C4-2B (cell line): ENCODE data around the gene CD96.

Source experiments
- H3K27ac ChIP-seq: fragments of 450-650 bp; 2 replicates; pipeline ENCODE4 v1.5.1; 2017
- ZFX ChIP-seq: fragments of 450-650 bp; IDR thresholded peaks from 2 replicates; pipeline ENCODE4 v1.6.1; 2017
- TF ChIP-seq, protein P1 (sequence below): fragments of 450-650 bp; conservative IDR thresholded peaks from 2 replicates; pipeline ENCODE4 v1.5.1; 2017; ENCODE audit warnings: mild to moderate bottlenecking

CD96 gene

DNA sequence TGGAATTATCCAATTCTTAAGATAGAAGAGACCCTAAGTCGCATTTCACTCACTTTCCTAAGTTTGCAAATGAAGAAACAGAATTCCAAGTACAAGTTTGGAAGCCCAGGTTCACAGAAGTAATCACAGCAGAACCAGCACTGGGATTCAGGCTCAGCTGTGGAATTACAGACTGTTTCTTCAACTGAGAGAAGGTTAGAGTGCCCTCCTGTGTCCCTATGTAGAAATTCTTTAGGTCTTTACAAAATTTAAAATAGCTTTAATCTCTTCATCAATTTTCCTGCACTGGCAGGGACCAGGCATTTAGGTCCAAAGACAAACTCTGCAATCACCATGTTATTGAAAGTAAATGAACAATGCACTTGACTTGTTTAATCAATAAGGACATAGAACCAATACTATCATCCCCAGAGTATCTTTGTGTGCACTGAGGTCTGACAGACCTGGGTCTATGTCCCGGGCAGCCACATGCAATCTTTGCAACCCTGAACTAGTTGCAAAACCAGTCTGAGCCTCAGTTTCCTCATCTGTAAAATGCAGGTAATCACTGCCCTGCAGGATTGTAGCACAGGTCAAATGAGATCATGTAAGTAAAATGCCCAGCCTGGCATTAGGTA, 149.4 kb downstream of the CD96 start:
- TF ChIP-seq, protein P1, sequence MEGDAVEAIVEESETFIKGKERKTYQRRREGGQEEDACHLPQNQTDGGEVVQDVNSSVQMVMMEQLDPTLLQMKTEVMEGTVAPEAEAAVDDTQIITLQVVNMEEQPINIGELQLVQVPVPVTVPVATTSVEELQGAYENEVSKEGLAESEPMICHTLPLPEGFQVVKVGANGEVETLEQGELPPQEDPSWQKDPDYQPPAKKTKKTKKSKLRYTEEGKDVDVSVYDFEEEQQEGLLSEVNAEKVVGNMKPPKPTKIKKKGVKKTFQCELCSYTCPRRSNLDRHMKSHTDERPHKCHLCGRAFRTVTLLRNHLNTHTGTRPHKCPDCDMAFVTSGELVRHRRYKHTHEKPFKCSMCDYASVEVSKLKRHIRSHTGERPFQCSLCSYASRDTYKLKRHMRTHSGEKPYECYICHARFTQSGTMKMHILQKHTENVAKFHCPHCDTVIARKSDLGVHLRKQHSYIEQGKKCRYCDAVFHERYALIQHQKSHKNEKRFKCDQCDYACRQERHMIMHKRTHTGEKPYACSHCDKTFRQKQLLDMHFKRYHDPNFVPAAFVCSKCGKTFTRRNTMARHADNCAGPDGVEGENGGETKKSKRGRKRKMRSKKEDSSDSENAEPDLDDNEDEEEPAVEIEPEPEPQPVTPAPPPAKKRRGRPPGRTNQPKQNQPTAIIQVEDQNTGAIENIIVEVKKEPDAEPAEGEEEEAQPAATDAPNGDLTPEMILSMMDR: peak; percentile 58
- no peak for TF ChIP-seq ZFX
- H3K27ac ChIP-seq: no peak overlapping the region

DNA sequence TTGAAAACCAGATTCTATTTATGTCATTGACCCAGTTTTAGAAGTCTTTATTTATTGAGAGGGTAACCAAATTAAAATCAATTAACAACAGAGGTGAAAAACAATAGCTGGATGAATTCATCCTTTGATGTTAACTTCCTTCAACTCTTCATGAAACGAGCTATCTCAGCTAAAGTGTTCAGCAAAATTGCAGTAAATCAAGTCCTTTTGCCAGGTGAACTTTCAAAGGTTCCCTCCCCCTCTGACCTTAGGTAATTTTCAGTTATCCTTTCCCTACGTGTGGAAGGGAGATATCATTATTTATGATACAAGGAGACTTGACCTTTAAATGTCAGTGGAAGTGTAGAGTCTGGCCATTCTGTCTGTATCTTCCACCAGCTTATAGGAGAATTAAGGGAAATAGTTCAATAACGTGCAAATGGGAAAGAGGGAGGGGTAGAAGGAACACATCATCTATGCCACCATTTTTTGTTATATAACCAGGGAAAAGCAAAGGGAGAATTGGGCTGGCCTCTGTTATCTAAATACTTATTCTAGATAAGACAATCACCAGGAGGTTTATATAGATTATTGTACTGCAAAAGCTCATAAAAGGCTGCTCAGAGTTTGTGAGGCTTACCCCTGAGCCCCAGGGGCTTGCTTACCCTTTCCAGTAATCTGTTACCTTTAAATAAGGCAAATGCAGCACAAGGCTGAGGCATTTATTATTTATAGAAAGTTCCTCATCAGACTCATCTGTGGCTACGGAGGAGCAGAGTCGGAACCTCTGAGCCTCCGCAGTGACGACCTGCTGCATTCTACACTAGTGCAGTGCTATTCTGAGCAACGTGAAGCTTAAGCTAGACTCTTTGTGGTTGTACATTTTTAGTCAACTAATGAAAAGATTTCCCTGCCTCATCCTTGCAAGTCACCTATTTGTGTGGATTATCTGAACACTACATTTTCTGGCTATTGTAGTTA, 150.9 kb downstream of the CD96 start:
- H3K27ac ChIP-seq: no peak overlapping the region
- TF ChIP-seq, protein P1: no peak
- no peak for TF ChIP-seq ZFX

DNA sequence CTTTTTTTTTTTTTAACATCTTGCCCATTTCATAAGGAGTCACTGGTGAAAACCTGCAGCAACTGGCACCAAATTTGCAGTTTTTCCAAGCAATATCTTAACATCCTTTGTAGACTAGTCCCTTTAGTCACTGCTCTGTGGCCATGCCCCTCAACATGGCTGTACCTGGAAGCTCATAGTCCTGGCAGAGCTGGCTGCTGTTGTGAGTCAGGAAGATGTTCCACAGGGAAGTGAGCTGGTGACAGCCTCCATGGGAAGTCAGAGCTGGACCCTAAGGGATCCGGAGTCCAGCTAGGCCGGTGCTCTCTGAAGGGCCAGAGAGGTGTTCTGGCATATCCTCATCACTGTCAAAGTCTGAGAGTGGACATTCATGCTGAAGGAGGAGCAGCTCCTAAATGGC, 152.5 kb downstream of the CD96 start:
- TF ChIP-seq, protein P1: no peak
- TF ChIP-seq ZFX: no peak
- H3K27ac ChIP-seq: no peak overlapping the region

DNA sequence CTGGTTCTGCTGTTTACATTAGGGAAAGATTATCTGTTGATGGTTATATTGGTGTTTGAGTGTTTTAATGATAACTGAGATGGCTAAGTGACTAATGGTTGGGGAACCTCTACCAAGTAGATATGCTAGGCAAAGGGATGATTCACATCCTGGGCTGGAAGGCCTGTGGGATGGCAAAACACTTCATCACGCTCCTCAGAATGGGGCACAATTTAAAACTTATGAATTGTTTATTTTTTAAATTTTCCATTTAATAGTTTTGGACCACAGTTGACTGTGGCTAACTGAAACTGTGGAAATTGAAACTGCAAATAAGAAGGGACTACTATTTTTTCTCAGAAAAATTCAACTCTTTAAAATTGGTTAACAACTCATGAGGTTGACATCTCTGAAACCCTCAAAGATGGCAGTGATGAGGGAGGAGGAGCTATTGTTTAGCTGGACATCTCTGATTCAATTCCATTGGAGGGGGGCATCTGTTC, 153.7 kb downstream of the CD96 start:
- no peak overlapping the region for H3K27ac ChIP-seq
- no peak for TF ChIP-seq ZFX
- TF ChIP-seq, protein P1: no peak

DNA sequence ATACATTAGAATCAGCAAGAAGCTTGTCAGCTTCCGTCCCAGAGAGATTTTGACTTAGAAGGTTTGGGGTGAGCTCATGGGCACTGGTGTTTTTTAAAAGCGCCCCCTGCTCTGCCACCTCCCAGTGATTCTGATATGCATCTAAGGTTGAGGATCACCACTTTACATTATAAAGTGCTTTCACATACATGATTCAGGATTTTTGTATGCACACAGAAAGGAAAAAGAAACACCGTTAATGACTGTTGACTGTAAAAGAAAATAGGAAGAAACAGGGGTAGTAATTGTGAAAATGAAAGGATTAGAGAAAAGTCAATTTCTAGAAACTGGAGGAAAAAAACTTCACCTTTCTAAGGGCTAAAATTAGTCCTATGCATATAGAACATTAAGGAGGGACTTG, 158.1 kb downstream of the CD96 start:
- no peak for TF ChIP-seq ZFX
- TF ChIP-seq, protein P1: no peak
- no peak overlapping the region for H3K27ac ChIP-seq

DNA sequence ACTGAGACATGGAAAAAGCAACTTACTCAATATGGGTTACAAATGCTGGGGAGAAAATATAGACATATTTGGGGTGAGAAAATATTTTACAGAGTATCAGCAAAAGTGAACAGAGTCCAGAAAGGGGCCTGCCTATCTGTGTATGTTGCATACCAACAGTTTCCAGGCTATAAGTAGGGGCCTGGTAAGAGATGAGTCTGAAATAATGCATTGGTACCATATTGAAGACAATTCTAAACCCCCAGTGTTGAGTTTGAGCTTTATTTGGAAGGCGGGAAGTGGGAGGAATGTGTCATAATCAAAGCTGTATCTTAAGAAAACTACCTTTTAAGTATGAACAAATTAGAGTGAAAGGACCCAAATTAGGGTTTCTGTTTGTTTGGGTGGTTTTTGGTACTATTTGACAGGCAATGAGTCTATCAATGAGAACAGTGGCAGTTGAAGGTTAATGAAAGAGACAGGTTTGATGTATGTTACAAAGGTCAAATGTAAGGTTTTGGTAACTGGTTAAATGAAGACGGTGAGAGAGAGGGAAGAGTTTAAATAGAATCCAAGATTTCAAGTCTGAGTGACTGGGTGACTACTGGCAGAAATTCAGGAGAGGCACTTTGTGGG, 159.4 kb downstream of the CD96 start:
- H3K27ac ChIP-seq: no peak overlapping the region
- TF ChIP-seq, protein P1: no peak
- no peak for TF ChIP-seq ZFX
